ENCODE measurements around the gene CPS1.

Gene CPS1

DNA sequence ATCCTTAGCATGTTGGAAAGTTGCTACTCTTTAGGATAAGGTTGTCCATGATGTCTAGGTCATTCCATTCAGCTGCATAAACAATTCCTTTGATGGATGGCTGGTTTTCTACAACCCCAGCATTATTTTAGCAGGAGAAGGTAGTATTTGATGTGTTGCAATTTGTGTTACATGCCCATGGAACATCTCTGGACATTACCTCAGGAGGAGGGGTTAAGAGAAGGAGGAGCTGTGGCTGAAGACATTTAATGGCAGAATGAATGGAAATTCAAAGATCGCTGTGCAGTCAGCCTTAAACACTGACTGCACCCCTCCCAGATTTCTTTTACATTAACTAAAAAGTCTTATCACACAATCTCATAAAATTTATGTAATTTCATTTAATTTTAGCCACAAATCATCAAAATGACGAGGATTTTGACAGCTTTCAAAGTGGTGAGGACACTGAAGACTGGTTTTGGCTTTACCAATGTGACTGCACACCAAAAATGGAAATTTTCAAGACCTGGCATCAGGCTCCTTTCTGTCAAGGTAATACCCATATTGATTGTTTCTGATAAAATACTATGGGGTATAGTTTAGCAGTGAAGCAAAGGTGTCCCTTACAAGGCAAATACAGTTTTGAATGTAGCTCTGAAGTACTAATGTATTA, at the start of gene CPS1:
TSS of gene CPS1 (plus strand) at position 271 of the 652 bp plus-strand sequence. CDS start at position 406, 135 bp downstream.
- DNase-seq (ENCODE audit: low read depth) = no peak

DNA sequence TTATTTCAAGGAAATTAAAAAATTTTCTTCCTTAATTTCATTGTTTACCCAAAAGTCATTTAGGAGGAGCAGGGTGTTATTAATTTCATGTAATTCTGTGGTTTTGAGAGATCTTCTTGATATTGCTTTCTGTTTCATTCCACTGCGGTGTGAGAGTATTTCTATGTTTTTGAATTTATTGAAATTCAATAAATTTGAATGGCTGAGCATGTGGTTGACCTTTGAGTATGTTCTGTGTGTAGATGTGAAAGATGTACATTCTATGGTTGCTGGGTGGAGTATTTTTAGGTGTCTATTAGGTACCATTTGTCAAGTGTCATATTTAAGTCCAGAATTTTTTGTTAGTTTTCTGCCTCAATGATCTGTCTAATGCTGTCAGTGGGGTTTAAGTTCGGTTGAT, 40.5 kb upstream of the CPS1 start:
- no peak for DNase-seq (ENCODE audit: low read depth)

DNA sequence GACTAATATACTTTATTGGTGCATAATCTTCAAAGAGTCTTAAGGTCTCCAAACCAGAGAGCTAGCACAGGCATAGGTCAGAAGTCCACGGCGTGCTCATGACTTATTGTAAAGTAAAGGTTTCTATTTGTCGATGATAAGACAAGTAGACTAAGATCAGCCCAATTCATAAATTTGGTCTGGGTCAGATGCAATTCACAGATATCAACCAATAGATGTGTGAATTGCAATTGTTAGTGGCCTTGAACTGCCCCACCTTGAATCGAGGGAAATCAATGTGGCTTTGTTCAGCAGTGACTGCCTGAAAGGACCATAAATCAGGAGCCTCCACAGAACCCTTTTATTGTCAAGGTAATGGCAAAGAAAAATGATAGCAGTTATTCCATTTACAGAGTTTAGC, 39.1 kb upstream of the CPS1 start:
- no peak for DNase-seq (ENCODE audit: low read depth)

DNA sequence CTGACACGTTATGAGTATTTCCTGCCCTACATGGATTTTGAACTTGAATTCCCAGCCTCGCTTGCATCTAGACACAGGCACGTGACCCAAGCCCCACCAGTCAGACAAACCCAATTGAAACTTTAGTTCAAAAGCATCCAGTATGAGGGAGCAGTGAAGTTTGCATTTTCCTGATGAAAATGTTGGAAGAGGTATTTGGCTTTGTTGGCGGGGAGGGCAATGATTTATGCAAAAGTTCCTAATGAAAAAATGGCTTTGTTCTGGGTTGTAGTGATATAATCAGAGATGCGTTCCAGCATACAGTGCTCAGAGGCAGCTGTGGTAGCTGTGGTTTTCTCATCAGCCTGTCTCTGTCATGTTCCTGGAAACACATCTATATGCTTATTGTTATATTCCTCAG, 36.8 kb upstream of the CPS1 start:
- DNase-seq (ENCODE audit: low read depth) = no peak

DNA sequence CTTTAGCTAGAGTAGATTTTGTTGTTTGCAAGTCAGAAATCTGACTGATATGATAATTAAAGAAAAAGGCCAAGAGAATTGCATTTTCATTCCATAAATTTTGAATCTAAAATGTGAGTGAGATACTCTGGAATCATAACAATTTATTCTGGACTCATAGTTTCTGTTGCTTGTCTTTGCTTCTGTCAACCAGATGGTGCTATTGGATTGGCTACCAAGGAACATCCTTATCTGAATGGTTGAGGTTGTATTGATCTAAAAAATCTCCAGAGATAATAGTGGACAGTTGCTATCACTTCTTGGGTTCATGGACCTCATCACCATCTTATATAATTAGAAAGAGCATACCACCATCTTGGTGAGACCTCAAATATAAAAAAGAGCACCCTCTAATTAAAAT, 34.0 kb upstream of the CPS1 start:
- no peak for DNase-seq (ENCODE audit: low read depth)

DNA sequence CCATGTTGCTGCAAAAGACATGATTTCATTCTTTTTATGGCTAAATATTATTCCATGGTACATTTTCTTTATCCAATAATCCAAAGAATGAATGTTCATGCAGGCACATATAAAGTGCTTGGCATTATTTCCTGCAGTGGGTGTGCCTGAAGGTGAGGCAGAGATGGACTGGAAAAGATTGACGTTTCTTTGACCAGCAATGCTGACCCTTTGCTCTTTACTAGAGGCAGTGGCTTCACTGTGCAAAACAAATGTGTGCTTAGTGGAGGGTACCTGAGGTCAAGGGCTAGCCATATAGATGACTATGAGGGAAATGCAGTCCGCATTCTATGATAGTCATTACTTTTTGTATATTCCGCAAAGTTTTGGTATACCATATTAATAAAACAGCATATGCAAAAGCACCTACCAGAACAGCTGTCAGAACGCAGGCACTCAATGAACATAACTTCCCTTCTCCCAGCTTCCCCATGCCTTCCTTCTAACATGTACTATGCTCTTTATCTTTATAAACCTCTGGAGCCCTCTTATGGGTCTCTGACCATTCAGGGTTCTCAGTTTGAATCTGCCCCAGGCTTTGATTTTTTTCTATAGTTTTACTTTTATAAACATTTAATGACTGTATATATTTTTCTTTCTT, 32.6 kb upstream of the CPS1 start:
- DNase-seq (ENCODE audit: low read depth) = no peak

DNA sequence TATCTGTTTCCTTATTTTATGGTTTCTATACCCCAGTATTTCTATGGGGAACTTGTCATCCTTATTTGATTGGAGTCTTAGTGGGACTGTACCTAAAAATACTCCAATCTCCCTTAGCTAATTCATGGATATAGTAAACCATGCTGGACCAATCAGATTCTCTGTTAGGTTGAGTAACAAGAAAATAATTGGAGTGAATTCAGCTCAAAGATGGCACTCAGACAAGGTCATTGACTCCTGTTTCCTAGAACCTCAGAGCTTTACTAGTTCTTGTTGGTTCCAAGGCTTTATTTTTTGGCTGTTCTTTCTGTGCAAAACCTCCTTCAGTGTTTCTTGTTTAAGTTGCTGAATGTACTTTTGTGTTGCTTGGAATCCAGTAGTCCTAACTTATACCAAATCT, 31.9 kb upstream of the CPS1 start:
- no peak for DNase-seq (ENCODE audit: low read depth)

DNA sequence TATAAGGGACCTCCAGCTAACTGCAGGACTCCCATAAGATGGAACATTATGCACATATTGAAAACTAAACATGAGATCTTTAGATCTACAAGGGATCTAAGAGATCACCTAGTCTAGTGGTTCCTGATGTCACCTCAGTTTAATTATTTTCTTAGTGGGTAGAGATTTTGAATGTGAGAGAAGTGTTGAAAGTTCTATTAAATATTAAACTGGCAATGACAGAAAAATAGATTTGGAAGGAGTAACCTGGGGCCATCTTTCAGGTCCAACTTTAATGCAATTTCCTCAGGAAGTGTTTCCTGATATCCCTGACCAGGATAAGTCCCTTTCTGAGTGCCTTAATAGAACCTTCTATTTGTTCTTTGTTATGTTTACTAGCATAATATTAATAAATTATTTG, 29.1 kb upstream of the CPS1 start:
- DNase-seq (ENCODE audit: low read depth) = no peak

DNA sequence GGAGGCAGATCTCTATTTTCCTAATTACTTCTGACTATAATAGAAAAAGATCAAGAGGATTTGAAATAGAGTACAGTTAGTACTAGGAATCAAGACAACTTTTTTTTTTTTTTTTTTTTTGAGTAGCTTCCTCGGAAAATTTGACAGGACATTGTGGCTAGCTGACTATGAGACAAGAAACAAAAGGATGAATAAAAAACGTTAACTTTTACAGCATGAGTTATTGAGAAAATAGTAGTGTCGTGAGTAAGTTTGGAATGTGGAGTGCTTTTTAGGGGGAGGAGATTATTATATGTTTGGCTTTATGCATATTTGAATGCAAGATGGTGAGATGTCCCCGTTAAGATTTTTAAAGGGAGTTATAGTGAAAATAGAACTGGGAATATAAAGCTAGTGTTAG, 27.7 kb upstream of the CPS1 start:
- no peak for DNase-seq (ENCODE audit: low read depth)

DNA sequence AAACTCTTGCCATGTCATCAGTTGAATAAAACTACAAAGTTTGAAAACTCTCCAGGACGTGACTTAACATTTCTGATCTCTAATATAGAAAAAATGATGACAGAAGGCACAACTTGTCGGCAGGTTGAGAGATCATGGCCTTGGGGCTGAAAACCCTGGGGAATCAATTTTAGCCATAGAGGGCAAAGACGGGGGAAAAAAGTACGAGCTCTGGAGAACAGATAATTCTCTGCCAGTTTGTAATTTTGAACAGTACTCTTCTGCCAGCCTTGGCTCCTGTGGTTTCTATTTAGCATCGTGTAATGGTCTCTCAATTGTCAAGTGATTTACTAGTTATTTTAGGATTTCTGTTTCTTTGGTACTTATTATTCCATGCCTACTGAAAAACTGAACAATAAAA, 25.3 kb upstream of the CPS1 start:
- DNase-seq (ENCODE audit: low read depth) = no peak

DNA sequence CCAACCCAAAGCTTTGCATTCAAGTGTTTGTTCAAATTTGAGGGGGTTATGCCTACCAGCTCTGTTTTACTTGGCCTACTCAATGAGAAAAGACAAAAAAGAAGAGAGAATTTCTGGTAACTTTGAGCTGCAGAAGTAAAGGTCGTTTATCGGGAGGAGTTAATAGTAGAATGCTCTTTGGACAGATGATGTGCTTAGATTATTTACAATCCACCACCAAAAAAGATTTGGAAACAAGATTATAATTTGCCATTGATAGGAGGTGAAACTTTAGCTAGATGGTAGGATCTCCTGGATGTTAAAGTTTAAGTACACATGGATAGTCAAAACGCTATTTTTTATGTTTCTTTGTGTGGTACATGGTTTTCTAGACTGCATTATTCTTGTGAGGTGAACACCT, 24.9 kb upstream of the CPS1 start:
- DNase-seq (ENCODE audit: low read depth) = no peak

DNA sequence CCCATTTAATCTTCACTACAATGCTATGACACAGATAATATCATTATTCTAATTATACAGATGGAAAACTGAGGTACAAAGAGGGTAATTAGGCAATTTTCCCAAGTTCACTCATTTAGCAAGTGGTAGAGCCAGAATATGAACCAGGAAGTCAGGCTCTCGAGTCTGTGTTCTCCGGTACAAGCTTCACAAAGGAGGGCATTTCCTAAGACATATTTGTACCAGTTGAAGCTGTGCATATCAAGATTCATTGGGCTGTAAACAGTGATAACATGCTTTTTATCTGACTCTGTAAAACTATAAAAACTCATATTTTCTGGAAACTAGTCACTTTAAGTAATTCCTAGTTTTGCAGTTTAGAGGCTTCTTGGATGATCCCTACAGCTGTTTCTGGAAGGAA, 23.0 kb upstream of the CPS1 start:
- DNase-seq (ENCODE audit: low read depth) = no peak

DNA sequence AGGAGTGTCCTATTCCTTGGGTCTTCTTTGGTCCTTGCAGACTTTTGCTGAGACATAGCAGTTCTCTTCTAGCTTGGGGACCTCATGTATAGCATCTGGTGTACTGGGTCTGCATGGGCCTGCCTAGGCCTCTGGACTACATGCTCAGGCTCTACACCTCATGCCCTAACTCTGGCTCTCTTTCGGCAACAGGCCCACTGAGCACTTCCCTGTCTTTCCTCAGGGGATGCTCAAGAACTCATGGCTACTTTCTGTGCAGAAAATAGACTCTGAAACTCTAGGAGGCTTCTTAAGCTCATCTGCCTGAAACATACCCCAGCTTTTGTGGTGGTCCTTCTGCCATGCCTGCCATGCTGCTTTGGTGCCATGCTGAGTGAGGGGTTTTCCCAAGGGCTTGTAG, 21.5 kb upstream of the CPS1 start:
- DNase-seq (ENCODE audit: low read depth) = no peak

DNA sequence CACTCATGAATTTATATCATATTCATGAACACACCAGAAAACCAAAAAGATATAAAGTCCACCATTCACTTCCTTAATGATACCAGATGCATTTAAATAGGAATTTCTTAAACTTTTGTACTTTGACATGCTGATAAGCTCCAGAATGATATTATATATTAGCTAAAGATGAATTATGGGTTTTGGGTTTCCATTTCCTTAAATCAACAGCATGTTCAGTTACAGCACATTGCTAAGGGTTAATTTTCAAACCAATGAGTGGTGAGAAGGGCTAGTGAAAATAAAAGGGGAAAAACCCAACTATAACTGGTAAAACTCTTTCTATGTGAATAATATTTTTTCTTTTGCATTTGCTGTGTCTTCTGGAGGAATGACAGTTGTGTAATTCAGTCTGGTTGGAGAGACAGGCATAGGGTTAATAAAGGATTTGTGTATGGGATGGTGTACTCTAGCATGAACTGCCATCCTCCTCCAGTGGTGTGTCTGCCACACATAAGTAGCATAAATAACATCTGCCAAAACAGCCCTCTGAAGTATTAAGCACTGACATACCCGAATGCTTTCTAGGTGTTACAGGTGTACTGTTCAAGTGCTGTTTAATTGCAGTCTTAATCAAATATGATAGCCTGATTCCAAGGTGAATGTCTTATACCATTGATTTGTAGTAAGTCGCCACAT, 19.3 kb upstream of the CPS1 start:
- DNase-seq (ENCODE audit: low read depth) = no peak

DNA sequence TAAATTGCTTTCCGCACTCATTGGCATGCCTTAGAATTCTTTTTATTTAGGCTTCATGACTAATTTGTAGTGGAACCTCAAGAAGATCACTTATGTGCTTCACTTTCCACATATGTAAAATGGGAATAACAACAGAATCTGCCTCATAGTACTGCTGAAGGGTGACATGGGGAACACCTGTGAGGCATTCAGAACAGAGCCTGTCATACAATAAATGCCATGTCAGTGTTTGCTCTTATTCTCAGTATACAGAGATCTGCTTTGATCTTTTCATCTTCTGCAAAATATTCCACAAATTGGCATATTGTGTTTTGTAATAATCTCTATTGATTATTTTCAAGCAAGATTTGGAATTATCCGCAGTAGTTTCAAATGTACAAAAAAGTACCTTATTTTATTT, 17.4 kb upstream of the CPS1 start:
- no peak for DNase-seq (ENCODE audit: low read depth)

DNA sequence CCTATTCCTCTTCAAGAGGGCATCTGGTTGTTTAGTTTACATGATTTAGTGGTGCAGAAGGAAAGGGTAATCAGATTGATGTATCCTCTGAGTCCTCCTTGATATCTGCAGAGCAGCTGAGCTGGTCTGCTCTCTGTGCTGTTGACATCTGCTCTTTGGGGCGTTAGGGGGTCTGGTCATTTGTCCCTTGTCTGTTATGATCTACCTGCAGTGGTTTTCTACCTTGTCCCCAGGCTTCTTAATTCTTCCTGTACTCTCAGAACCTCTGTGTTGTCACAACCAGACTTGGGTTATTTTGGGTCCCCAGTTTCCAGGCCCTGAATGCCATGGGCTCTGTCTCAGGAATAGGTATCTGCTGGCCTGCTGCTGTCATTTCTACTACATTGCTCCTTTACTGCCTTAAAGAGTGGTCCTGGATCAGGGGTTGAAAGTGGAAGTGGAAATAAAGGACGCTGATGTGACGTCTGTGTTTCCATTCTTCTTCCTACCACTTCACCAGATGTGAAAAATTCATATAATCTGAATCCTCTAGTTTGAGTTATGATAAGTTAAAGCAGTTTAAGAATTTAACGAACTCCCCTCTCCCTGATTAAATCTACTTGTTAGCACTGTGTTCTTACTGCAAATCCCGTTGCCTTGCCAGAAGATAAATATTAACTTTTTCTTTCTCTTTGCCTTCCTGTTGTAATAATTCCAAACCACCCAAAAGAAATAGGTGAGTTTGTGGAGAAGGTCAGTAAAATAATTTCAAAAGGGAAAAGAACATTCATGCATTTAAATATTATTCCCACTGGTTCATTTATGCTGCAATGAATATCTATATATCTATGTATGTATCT, 16.6 kb upstream of the CPS1 start:
- DNase-seq (ENCODE audit: low read depth) = no peak

DNA sequence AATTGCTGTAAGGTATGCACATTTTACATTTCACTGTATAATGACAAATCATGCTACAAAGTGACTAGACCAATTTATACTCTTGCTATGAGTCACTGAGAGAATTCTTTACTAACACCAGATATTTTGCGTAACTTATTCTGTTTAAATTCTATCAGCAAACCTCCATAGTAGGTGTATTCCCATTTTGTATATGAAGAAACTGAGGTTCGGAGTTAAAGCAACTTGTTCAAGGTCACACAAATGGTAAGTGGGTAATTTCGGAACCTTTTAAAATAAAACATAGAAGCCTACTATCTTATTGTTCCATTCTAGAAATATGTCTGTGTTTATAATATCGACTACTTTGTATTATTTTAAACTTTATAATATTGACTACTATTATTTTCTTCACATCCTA, 15.9 kb upstream of the CPS1 start:
- no peak for DNase-seq (ENCODE audit: low read depth)

DNA sequence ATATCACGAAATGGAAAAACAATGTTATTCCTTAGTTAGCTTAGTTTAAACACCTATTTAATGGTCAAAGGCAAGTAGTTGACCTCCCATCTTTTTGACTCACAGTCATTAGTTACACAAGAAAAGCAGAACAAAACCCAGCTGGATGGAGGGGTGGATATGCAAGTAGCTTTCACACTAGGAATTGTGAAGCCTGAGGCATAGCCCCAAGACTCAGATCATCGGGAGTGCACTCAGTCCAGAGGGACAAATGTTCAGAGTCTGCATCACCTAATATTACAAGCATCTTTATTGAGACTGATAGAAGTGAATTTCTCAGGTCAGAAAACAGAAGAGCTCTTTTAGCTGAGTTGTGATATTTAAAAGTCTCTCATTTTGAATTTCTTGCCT, 15.5 kb upstream of the CPS1 start:
- no peak for DNase-seq (ENCODE audit: low read depth)

DNA sequence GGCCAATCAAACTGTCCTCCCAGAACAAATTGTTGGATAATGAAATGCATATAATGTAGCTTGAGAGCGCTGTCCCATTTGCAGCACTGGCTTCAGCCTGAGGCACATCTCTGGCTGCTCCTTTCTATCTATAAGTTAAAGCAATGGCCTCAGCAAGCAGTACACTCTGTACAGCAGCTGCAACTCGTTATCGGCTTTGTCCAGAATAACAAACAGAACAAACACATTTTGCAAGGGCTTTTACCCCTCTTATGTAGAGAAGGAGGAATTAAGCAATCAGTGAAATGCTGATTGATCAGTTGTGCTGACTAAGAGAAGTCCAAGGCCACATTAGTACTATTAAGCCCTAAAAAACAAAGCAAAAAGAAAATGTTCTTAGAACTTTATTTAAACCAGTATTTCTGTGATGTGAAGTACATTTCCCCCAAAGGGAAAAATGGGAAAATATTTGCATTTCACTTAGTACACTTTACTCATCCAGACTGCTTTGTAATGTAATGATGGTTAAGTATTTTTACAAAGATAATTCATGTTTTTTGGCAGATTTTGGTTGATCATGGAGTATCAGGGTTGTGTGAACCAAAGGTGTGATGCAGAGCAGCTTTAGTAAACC, 15.0 kb upstream of the CPS1 start:
- no peak for DNase-seq (ENCODE audit: low read depth)

DNA sequence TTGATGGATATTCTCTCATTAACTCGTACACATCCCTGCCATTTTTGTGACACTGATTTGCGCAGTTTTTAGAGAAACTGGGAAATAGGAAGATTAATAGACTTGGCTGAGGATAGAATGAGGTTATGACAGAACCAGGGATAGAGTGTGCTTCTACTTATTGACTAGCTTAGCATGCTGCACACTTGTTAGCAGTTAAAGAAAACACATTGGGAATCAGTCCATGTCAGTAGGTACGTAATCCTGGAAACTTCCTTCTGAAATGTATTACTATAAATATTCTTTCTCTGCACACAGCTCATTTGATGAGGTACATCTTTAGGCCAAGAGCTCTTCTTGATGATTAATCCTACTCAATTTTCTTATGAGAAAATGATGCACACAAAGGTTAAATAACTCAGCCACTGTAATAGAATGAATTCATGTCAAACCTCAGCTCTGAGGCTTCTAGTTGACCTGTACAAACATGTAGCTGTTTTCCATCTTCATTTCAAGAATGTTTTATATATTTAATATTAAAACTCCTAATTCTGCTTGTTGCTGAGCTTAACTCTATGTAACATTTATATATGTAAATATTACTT, 12.3 kb upstream of the CPS1 start:
- DNase-seq (ENCODE audit: low read depth) = no peak

DNA sequence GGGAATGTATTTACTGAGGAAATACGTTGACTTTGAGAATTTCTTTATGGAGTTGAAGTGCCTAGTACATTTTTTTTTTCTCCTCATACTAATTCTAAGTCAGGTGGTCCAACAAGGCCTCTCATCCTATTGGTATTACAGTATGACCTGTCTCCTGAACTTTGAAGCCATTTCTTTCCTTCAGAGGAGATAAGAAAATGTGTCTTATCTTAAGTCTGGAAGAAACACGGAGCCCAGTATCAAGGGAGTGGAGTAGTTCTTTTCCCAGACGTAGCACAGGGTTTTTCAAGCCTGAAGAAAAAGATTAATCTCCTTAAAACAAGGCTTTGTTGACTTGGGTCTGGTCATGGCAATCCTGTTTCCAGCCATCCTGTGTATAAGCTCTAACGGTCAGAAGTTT, 11.6 kb upstream of the CPS1 start:
- DNase-seq (ENCODE audit: low read depth) = no peak

All from T-helper 22 cell (primary cell).